Stomach smooth muscle (tissue), 2 donors: ENCODE results near the gene CTBP2.

Source experiments
- H3K27ac ChIP-seq: one replicate; pipeline ENCODE4 v1.7.0; 2013; ENCODE audit warnings: mild to moderate bottlenecking, low read length, inconsistent platforms
- H3K27me3 ChIP-seq, 2 donors: one replicate each; pipeline ENCODE4 v1.7.0; 2013; ENCODE audit warnings: low read length in 2 of 2; ENCODE audit not compliant: insufficient read depth in 2 of 2, control insufficient read depth in 1 of 2
- H3K36me3 ChIP-seq, 2 donors: one replicate each; pipeline ENCODE4 v1.7.0; 2013; ENCODE audit warnings: low read length in 2 of 2; ENCODE audit not compliant: control insufficient read depth in 2 of 2, insufficient read depth in 2 of 2
- H3K4me1 ChIP-seq: one replicate; pipeline ENCODE4 v1.7.0; 2013; ENCODE audit warnings: low read length; ENCODE audit not compliant: control insufficient read depth, insufficient read depth
- H3K4me3 ChIP-seq, 2 donors: one replicate each; pipeline ENCODE4 v1.7.0; 2013; ENCODE audit warnings: low read length in 2 of 2
- H3K9ac ChIP-seq, 2 donors: one replicate each; pipeline ENCODE4 v1.7.0; 2013; ENCODE audit warnings: low read length in 2 of 2, mild to moderate bottlenecking in 1 of 2
- H3K9me3 ChIP-seq, 2 donors: one replicate each; pipeline ENCODE4 v1.7.0; 2013; ENCODE audit warnings: low read length in 2 of 2; ENCODE audit not compliant: control insufficient read depth in 2 of 2
- donor health status: healthy.
- donor health status: Pancreatic carcinoma.

Gene CTBP2

DNA sequence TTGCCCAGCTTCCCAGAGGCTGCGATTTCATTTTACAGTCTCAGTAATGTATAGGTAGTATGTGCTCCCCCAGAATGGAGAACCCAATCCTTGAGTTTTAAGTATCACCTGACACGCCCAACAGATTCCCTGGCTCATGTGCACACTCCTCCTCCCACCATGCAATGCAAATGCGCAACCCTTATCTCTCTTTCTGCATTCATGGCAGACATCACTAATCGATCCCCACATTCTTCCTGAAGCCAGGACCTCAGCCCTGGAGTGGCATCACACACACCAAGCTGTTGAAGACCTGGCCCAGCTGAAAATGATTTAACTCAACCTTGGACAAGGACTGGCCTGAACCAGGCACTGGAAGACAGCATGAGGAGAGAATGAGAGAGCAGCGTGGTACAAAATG lies 150.0 kb downstream of the CTBP2 start:
- H3K9ac ChIP-seq, result no peak overlapping the region
- peaks cover 5 to 12% of the 10 kb centered on the region in 2 donors for H3K36me3 ChIP-seq
- no peaks in the 10 kb centered on the region for H3K27me3 ChIP-seq
- H3K27ac ChIP-seq, result no peak overlapping the region
- H3K4me1 ChIP-seq, result peaks cover 67% of the 10 kb centered on the region
- no peaks in the 10 kb centered on the region for H3K9me3 ChIP-seq
- no peak overlapping the region for H3K4me3 ChIP-seq

DNA sequence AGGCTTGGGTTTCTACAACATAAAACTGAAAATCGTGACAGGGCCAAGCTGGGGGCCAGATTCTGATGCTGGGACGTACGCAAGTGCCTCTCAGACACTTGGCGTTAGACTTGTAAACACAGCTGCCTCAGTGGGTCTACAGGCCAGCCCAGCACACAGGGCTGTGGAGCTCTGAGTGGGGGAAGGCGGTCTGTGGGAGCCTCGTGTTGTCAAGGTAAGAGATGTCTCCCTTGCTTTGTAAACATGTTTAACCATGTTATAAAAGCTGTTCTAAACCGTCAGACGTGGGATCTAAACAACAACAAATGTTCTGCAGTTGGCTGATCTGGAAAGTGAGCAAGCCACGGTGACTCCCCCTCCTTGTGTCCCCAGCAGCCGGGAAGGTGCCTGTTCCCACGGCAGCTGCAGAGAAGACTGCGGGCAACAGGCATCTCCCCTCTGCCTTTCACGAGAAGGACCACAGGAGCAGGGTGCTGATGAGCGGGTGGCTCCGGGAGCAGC lies 150.7 kb downstream of the CTBP2 start:
- H3K27ac ChIP-seq, result no peak overlapping the region
- H3K9me3 ChIP-seq, result no peaks in the 10 kb centered on the region
- H3K4me3 ChIP-seq, result no peak overlapping the region
- H3K36me3 ChIP-seq, result peaks cover 10 to 15% of the 10 kb centered on the region in 2 donors
- H3K9ac ChIP-seq, result no peak overlapping the region
- H3K27me3 ChIP-seq, result no peaks in the 10 kb centered on the region
- H3K4me1 ChIP-seq, result peaks cover 63% of the 10 kb centered on the region

- no peak overlapping the region for H3K27ac ChIP-seq
- no peak overlapping the region for H3K9ac ChIP-seq
- peaks cover 59% of the 10 kb centered on the region for H3K4me1 ChIP-seq
- no peaks in the 10 kb centered on the region for H3K9me3 ChIP-seq
- no peaks in the 10 kb centered on the region for H3K27me3 ChIP-seq
- H3K36me3 ChIP-seq, result peaks cover 10 to 17% of the 10 kb centered on the region in 2 donors
- H3K4me3 ChIP-seq, result no peak overlapping the region
Measured at GRCh38 chr10:125008689-125009638, 151.4 kb downstream of the CTBP2 start.

GRCh38 chr10:125007436-125007835 lies 152.9 kb downstream of the CTBP2 start:
- Histone ChIP-seq H3K27ac (no peak overlapping the region), H3K9ac (peak overlapping the region in 1 of 2 donors; percentile 47)

DNA sequence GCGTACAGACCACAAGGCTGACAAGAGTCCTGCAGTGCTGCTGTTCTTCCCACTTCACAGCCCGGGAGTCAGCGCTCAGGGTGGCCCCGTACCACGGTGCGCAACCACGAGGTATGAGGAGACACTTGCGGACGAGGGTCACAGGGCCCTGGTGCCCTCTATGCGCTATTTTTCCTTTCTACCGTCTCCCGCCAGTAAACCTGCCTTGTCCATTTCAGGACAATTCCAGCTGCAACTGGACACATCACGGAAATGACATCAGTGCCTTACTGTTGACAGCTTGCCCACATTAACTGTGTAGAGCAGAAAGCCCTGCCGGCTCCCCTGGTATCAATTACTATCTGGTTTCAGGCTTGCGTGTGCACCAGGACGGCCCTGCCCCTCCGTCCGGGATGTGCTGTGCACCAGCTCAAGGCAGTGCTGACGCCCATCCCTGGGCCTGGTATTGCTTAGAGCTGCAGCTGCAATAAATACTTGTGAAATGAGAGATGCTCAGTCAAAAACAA lies 153.4 kb downstream of the CTBP2 start:
- H3K4me3 ChIP-seq, result no peak overlapping the region
- H3K4me1 ChIP-seq, result peaks cover 51% of the 10 kb centered on the region
- H3K9me3 ChIP-seq, result no peaks in the 10 kb centered on the region
- H3K36me3 ChIP-seq, result peaks cover 17 to 19% of the 10 kb centered on the region in 2 donors
- H3K27me3 ChIP-seq, result no peaks in the 10 kb centered on the region
- H3K27ac ChIP-seq, result no peak overlapping the region
- no peak overlapping the region for H3K9ac ChIP-seq

More at GRCh38 chr10:125007436-125007835, 152.9 kb downstream of the CTBP2 start:
- no peaks in the 10 kb centered on the region for H3K27me3 ChIP-seq
- no peaks in the 10 kb centered on the region for H3K9me3 ChIP-seq
- no peak overlapping the region for H3K4me3 ChIP-seq
- peaks cover 16 to 18% of the 10 kb centered on the region in 2 donors for H3K36me3 ChIP-seq
- peaks cover 51% of the 10 kb centered on the region for H3K4me1 ChIP-seq

DNA sequence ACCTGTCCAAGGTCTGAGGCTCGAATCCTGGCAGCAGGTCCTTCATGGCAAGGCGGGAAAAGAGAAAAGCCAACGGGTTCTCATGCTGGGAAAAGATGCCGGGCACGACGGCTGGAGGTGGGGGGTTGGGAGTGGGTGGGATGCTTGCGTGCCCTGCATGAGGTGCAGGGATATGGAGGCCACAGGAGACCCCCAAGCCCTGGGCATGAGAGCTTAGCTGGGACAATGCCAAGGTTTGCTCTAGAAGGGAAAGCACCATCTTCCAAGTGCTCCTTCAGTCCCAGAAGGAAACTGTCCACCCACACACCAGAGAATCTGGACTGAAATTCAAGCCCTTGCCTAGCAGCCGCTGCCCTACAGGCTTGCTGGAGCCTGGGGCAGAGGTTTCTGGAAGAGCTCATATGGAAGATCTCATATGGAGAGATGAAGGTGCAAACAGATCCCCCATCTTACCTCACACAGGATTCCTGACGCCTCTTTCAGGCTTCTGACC lies 154.1 kb downstream of the CTBP2 start:
- H3K27ac ChIP-seq, result no peak overlapping the region
- H3K27me3 ChIP-seq, result no peaks in the 10 kb centered on the region
- H3K36me3 ChIP-seq, result peaks cover 19 to 20% of the 10 kb centered on the region in 2 donors
- no peaks in the 10 kb centered on the region for H3K9me3 ChIP-seq
- H3K4me3 ChIP-seq, result no peak overlapping the region
- H3K9ac ChIP-seq, result no peak overlapping the region
- H3K4me1 ChIP-seq, result peaks cover 51% of the 10 kb centered on the region

DNA sequence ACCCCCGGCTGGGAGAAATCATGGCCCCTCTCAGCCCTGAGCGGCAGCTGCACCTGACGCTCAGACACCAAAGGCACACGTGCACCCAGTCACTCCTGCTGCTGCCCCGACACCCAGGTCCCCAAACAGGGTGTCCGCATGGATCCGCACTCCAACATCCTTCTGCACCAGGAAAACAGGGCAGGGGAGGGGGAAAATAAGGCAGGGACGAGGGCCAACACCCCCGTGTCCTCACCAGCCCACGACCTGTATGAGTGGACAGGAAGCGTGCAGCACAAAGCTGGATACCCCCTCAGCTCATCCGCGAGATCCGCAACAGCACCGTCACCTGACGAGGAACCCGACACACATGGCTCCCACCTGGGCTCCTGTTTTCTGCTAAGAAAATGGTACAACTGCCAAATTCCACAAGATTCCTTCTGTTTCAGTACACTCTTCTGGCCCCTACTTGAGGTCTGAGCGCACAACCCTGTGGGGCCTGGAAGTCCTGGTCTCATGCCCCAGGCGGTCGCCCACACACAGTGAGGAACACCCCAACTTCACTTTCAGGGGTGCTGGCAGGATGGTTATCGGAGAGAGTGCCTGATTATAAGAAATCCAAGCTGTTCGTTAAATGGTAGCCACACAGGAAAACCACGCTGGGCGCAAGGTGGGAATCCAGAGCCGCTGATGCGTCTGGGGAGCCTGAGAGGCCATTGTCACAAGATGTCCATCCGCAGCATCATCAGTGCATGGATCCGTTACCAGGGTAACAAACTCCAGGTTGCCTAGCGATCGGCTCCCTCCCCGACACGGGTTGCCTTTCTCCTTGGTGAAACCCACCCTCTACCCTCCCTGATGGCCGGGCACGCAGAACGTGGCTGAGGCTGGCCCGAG lies 154.8 kb downstream of the CTBP2 start:
- Histone ChIP-seq H3K9ac (no peak overlapping the region), H3K9me3 (no peaks in the 10 kb centered on the region), H3K4me3 (no peak overlapping the region), H3K27ac (no peak overlapping the region), H3K36me3 (peaks cover 20 to 23% of the 10 kb centered on the region in 2 donors), H3K27me3 (no peaks in the 10 kb centered on the region), H3K4me1 (peaks cover 57% of the 10 kb centered on the region)

DNA sequence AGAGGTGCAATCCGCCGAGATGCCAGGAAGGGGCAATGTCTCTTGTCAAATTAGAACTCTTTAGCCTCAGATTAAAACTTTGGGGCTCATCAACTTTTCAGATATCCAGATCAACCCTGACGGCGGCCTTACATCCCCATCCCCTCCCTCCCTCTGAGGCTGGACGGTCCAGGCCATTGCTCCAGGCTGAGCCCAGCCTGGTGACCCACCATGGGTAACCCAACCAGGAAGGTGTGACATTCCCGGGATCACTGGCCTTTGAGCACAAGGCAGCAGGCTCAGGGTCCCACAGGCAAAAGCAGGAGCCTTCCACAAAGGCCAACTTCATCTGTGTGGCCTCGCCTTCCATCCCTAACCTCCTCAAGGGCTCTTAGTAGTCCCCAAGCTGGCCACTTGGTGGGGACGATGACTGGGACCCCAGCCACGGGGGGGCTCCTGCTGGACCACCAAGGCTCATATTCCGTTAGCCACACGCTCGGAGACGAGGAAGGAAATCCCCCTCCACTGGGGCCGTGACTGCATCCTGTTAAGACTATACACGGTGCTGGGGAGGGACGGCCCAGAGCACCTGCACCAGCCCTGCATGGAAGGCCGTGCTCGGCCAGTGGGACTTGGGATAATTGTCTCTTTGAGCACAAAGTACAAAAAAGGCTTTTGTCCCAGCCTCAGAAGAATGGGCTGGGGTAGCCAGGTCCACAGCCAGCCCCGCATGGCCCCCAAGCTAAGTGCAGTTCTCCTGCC lies 155.6 kb downstream of the CTBP2 start:
- no peak overlapping the region for H3K4me3 ChIP-seq
- H3K4me1 ChIP-seq, result peaks cover 60% of the 10 kb centered on the region

GRCh38 chr10:125003901-125004467 lies 156.4 kb downstream of the CTBP2 start:
- Histone ChIP-seq H3K27me3 (no peaks in the 10 kb centered on the region), H3K9ac (no peak overlapping the region), H3K4me1 (peaks cover 62% of the 10 kb centered on the region), H3K36me3 (peaks cover 20 to 23% of the 10 kb centered on the region in 2 donors), H3K4me3 (no peak overlapping the region), H3K9me3 (no peaks in the 10 kb centered on the region), H3K27ac (no peak overlapping the region)

More for the DNA sequence above, 155.6 kb downstream of the CTBP2 start:
- peaks cover 20 to 23% of the 10 kb centered on the region in 2 donors for H3K36me3 ChIP-seq
- no peak overlapping the region for H3K9ac ChIP-seq
- no peaks in the 10 kb centered on the region for H3K27me3 ChIP-seq
- H3K9me3 ChIP-seq, result no peaks in the 10 kb centered on the region
- H3K27ac ChIP-seq, result no peak overlapping the region
